SK-N-MC (cell line): Measurements from ENCODE around the gene CTSD.

ENCODE experiments used
- EZH2 ChIP-seq: fragments of 200-600 bp; sonication (generic); IDR thresholded peaks from one replicate; pipeline ENCODE4 v1.6.1; 2017; ENCODE audit warnings: antibody characterized with exemption
- FOXP2 ChIP-seq: optimal IDR thresholded peaks from 2 replicates; pipeline ENCODE3; 2011; ENCODE audit warnings: mild to moderate bottlenecking, moderate library complexity; ENCODE audit not compliant: insufficient read depth; ENCODE audit errors: extremely low read length, control extremely low read depth

- no peak for TF ChIP-seq FOXP2
- no peak for TF ChIP-seq EZH2
Observed at GRCh38 chr11:1768141-1768469, 4.4 kb upstream of the CTSD start.
